GM19193 (cell line): ENCODE results near the gene TOM1L2.

Experiments
- POLR2A ChIP-seq: IDR thresholded peaks from 4 replicates; pipeline ENCODE4 v1.6.1; 2011; ENCODE audit not compliant: insufficient read depth, insufficient read length; ENCODE audit errors: extremely low read depth

The TOM1L2 gene

DNA sequence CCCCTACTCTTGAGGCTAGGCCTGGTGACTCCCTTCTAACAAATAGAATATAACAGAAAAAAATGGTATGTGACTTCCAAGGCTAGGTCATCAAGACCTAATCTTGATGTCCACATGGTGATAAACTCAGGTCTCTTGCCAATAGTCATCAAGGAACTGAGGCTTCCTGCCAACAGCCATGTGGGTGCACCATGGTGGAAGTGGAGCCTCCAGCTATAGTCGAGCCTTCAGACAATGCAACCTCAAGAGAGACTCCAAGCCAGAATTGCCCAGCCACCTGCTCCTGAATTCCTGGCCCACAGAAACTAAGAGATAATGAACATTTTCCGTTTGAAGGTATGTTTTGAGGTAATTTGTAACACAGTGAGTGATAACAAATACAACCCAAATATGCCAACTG is 79.5 kb downstream of the TOM1L2 start:
- no peak for TF ChIP-seq POLR2A

DNA sequence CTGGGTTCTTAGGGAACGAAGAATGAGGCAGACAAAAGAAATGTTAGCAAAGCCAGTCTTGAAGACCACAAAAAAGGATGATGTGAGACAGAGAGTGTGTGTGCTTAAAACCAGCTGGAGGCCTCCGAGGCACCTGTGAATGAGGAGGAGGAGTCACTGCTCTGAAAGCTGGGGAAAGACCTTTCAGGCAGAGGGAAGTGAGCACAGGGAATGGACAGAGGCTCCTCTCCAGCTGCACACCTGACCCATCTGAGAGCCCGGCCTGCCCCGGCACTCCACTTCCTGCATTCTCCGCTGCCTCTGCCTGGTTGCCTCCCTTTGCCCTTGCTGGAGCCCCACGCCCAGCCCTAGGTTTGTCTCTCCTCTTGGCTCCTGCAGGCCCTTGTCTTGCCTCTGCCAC is 80.2 kb downstream of the TOM1L2 start:
- no peak for TF ChIP-seq POLR2A

DNA sequence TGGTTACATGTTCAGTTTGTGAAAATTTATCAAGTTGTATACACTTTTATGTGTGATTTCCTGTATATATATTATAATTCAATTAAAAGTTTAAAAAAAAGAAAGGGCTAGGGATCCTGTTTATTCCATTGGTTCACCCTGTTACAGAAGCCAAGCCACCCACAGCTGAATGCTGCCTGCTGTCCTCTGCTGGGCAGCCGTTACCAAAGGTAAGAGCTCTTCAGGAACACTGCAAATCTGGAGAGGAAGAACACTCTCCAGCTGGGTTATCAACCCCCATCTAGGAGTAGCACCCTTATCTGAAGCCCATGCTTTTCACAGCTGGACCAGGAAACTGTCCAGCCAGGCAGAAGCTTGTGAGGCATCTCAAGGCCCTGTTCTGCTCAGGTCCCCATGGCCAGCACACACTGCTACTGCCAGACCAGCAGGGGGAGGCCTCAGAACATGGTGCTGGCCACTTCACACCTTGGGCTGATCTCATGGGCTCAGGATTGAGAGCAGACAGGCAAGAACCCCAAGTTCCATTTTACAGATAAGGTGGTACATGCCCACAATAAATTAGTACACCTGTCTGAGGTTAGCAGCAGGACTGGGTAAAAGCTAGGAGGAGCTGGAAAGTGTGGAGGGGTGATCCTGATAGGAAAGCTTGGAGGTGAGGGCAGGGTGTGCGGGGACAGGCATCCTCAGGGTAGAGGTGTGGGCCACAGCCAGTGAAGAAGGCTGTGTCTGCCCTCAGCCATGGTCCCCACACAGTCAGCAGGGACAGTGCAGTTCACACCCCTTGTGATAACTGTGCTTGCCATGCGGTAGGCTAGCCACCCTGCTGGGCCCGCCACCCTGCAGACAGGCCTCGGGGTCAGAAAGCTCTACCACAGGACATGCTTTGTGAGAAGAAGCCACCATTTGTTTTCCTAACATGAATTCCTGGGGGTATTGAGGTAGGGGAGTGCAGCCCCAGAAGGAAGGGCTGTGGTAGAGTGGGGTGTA is 81.1 kb downstream of the TOM1L2 start:
- TF ChIP-seq POLR2A = no peak

DNA sequence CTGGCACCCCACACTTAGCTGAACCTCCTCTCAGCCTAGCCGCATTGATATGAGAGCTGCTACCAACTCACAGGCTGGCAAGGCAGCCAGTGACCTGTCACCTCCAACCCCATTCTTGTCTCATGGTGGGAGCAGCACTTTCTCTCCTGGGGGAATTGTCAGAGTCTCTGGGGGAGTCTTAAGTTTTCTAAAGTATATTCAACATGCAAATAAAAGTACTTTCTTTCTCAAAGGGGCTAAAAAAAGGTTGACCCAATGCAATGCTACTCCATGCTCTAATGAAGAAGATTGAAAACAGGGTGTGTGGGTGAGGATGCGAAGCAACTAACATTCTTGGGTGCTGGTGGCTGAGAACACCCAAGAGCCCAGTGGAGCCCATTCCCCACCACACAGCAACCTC is 82.3 kb downstream of the TOM1L2 start:
- no peak for TF ChIP-seq POLR2A

DNA sequence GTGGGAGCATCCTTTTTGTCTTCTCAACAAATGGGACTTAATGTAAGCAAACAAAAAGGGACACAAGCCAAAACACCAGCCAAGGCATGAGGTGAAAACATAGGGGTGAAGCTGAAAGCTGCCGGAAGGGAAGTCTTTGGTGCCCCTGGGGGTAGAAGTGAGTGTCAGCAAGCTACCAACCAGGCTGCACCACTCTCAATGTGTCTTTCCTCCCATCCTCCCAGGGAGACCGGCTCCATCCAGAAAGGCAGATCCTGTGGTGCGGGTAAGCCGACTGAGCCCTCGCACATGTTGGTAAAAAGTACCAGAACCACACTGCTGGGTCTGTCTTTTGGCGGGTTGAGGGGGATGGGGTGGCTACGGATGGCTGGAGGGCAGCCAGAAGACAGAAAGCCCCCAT is 83.4 kb downstream of the TOM1L2 start:
- no peak for TF ChIP-seq POLR2A

DNA sequence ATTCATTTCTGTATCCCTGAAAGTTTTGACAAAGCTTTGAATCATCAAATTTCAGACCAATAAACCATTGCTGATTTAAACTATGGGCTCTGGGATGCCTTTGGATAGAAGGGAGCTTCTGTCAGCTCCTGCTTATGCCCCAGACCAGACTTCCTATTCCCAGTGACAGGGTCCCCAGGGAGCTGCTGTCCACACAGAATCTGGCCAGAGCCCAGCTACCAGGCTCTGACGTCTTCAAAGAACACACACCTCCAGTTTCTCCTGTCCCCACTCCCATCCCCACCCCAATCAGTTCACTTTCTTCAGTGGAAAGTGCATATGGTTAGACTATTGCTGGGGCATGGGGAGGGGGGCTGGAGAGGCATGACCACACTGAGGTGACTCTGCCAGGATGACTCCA is 83.8 kb downstream of the TOM1L2 start:
- no peak for TF ChIP-seq POLR2A

DNA sequence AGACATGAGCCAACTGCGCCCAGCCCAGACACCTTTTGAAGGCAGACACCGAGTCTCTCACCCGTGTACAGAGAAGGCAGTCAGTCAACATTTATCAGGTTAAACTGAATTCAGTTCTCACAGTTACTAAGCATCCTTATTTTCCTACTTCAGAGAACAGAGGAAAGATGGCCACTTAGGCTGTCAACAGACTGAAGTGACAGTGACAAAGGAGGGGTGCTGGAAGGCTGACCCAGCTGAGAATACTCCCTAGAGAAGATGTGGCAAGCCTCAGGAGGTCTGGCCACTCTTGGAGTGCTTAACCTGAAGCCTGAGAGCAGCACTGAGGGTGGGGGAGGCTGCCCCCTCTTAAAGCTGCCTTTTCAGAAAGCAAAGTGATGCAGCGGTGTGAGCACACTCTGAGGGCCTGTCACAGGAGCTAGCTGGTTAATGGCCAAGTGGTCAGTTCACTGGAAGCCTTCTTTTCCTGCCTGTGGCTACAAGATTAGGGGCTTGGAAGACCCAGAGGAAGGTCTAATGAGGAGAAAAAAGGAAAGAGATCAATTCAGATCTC is 84.4 kb downstream of the TOM1L2 start:
- no peak for TF ChIP-seq POLR2A

DNA sequence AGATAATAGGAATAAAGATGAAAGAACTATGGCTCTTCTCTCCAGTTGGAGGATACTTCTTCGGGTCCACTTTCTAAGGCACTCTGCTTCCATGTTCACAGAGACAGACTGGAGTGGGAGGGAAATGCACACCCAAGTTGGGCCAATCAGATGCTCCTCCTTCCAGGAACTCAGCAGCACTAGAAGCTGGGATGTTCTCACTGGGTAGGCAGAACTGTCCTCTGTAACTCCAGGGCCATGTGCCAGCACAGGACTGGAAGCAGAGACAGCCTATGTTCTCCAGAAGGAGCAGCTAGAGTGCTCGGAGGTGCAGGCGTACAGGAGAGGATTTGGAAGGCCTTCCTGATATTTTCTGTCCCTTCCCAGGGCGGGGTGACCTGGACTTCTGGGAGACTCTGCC is 85.5 kb downstream of the TOM1L2 start:
- TF ChIP-seq POLR2A = no peak

DNA sequence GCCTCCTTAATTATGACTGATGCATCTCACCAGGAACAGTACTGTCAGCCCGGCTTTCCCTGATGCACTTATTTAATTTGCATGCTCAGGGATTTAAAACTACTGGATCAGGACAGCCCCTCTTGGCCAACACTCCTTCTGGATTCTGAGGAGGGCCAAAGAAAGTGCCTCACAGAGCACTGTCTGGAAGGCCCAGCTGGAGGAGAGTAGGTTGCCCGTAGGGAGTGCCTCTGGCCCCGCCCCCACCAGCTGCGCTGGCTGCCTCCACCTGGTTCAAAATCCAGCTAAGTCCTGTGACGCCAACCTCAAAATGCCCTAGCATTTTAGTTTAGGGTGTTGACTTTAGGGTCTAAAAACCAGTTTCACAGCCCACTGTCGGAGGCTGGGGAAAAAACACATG is 86.0 kb downstream of the TOM1L2 start:
- no peak for TF ChIP-seq POLR2A

DNA sequence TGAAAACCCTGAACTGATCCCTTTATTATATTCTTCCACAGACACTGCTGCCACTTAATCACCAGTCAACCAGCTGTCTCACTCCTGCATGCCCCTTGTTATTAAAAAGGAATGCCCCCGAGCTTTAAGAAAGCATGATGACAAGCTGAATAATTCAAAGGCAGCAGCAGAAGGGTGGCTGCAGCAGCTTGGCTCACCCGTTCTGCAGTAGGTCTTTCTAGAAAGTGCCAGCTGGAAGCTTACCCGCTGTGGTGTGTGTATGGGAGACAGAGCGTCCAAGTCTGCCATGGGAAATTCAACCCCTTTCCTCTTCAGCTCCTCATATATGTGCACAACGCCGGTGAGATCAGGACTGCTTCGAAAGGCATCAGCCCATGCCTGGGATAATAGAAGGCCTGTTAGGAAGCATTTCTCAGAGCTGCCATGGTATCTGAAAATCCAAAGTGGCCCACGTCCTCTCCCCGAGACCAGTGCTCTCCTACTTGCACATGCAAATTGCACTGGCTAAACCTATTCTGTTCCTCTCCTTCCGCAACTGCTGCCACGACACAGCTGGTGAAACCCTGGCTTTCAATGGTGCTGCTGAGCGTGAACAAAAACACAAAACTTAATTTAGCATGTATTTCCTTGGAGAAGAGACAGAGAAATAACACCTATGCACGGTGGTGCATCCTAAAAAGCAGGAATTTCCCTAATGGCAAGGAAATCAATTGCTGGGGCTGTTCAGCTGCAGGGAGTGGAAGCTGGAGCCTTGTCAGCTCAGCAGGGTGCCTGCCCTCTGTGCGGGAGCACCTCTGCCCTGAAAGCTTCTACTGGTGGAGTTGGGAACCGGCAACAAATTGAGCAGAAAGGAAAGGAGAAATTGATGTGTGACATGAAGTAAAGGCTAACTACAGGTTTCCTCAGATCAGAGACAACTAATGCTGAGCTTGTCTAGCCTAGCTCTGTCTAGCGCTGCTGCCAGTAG is 87.5 kb downstream of the TOM1L2 start:
- TF ChIP-seq POLR2A = no peak

DNA sequence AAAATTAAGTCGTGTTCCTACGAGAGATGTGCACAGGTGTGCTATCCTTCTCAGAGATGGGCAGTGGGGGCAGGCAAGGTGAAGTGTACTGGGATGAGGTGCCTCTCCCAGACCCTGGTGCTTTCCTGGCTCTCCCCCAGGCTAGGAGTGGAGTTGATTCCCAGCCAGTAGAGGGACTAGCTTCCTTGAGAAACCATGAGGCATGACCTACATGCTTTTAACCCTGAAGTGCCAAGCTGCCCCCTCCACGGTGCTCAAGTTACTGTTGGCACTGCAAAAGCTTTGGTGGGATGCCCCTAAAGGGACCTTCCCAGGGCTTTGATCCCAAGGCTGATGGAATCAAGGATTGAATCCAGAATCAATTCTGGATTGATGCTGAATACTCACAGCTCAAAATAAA is 88.4 kb downstream of the TOM1L2 start:
- no peak for TF ChIP-seq POLR2A

DNA sequence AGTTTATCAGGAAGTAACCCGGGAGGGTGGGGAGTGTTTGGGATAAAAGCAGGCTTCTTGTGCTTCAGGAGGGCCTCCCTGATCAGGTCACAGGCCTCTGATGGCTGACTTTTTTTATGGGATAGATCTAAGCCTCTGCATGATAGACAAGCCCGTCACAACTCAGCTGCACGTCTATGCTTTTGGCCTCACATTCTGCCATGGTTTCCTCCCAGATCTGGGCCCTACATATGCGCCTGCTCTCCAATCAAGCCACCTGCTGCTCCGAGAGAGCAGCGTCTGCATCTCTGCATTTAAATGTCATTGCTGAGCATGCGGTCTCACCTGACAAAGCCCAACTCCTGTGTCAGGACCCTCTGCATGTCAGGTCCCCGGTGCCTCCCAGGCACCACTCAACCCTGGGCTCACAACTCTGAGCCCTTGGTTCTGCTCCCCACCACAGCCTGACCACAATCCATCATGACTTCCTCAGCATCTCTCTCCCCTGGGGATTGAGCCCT is 90.1 kb downstream of the TOM1L2 start:
- TF ChIP-seq POLR2A = no peak

DNA sequence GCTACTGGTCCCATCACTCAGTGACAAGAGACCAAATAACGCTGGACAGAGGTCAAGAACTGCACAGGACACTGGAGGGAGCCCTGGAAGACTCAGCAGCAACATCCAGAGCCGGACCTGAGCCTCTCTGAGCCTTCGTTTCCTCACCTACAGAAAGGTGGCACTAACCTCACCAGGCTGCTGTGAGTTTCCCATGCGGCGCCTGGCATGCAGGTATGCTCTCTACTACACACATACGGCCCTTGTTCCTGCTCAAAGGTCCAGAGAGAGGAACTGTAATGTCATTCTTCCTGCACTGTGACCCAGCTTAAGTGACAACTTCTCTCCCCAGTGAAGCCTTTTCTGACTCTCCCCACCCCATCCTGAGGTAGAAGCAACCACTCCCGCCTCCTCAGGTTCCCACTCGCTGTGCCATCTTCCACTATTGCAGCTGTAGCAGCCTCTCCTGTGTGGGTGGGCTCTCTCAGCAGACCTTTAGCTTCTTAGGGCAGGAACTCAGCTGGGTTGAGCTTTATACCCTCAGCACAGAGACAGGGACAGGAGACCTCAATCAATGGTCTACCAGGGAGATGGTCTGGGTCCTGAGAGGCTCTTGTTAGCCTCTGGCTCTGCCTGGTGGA is 91.5 kb downstream of the TOM1L2 start:
- no peak for TF ChIP-seq POLR2A

DNA sequence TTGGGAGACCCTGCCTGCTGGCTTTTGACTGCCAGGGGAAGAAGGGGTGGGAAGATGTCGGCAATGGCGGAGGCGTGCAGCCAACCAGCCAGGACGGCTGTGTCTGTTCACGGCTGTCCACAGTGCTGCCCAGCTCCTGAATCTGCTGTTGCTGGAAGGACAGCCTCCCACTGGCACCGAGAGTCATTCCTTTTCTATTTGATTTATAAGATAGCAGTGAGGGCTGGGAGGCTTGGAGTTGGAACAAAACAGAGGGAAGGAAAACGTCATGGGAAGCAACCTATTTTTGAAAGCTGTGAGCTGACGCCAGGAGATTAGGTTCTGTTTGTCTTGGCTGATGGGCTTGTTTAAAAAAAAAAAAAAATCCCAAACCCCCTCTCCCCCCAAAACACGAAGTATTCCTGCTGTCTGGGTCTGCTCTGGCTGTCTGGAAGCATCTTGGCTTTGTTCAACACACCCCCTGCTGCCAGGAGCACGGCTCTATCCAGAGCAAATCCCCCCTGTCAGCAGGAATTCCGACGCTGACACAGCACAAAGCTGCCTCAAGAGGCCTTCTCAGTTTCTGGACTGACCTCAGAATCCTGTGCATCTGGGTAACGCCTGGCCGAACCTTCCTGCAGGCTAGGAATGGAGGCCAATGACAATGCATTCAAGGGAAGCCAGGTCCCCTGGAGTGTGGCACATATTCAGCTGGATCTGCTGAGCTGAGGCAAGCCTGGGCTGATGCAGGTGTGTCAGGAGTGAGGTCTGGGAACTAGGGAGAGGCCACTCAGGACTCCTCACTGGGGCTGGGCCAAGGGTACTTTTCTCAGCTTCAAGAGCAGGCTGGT is 94.5 kb downstream of the TOM1L2 start:
- no peak for TF ChIP-seq POLR2A
